HL-60 (cell line): ENCODE measurements around the gene MUSK.

Experiments
- CTCF ChIP-seq: IDR thresholded peaks from one replicate; pipeline ENCODE4 v1.5.1; 2011; ENCODE audit warnings: low read length, control low read depth, inconsistent platforms; ENCODE audit not compliant: insufficient read depth
- GABPA ChIP-seq: IDR thresholded peaks from 2 replicates; pipeline ENCODE4 v1.6.1; 2012; ENCODE audit warnings: low read depth
- POLR2AphosphoS5 ChIP-seq: IDR thresholded peaks from 2 replicates; pipeline ENCODE4 v1.6.1; 2012; ENCODE audit warnings: low read depth
- REST ChIP-seq: IDR thresholded peaks from 2 replicates; pipeline ENCODE4 v1.6.1; 2012; ENCODE audit warnings: low read depth; ENCODE audit not compliant: insufficient replicate concordance
- SPI1 ChIP-seq: IDR thresholded peaks from 2 replicates; pipeline ENCODE4 v1.6.1; 2012; ENCODE audit warnings: low read depth, mild to moderate bottlenecking, borderline replicate concordance

- TF ChIP-seq CTCF (no peak), POLR2AphosphoS5 (no peak), REST (no peak), GABPA (no peak), SPI1 (no peak)
Observed at GRCh38 chr9:110814159-110814558, 145.6 kb downstream of the MUSK start.
